GM21528 (cell line): ENCODE data around the gene ZSCAN31.
"Not testable (repeated sequence)": the region's sequence is repeated elsewhere in the genome, so short reads cannot be mapped to it uniquely, and the experiment has no call there.

Source experiments
- ATAC-seq: cut with Tn5 transposase; IDR thresholded peaks from one replicate; pipeline ENCODE4 v1.9.1; 2021; ENCODE audit warnings: mild to moderate bottlenecking, moderate library complexity; ENCODE audit not compliant: unreplicated experiment, low FRiP score

ZSCAN31 gene

DNA sequence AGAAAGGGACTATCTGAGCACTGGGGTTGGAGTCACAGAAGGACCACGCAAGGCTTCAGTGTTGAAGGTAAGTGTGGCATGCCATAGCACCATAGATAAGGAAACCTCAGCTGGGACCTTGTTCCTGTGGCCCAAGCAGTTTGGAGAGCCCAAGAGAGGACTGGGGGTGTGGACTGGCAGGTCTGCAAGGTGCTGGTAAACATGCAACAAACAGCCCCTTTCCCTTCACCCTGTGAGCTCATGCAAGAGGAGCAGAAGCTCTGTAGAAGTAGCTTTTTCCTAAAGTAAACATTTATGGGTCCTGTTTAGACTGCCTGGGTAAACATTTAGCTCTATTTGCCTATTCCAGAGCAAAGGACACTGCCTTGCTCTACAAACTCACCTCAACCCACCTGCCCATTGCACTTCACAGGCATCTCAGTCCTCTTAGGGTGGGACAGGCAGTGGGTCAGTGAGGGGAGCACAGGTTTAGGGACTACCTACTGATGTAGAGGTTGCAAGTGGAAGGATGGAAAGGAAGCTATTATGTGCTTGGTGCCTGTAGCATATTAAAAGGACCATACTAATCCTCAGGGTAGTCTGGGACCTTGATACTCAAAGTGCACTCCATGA lies 12.0 kb downstream of the ZSCAN31 start:
- no peak for ATAC-seq

DNA sequence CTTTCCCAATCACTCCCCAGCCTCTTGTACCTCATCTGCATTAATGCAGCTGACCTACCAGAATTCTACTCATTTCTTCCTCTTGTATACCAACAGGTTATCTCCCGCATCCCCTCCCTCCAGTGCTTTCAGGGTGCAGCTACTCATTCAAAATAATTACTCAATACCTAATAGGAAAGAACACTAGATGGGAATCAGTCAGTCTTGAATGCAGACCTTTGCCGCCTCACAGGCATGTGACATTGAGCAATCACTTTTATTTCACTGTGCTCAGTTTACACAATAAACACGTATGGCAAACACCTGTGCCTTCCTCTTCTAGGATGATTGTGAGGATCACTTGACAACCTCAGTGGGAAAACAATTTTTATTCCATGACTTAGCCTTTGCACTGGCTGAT lies 13.3 kb downstream of the ZSCAN31 start:
- no peak for ATAC-seq

DNA sequence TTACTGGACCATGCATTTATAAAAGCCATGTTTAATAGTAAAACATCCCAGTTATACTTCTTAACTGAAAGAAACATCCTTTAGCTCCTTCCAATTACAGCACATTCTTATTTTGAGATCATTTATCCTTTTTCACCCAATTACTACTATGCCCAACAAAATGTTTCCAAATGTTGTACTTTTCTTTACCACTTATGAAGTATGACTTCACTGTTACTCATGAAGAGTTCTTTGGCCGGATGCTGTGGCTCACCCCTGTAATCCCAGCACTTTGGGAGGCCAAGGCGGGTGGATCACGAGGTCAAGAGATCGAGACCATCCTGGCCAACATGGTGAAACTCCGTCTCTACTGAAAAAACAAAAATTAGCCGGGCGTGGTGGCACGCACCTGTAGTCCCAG lies 18.1 kb downstream of the ZSCAN31 start:
- not testable (repeated sequence) for ATAC-seq

DNA sequence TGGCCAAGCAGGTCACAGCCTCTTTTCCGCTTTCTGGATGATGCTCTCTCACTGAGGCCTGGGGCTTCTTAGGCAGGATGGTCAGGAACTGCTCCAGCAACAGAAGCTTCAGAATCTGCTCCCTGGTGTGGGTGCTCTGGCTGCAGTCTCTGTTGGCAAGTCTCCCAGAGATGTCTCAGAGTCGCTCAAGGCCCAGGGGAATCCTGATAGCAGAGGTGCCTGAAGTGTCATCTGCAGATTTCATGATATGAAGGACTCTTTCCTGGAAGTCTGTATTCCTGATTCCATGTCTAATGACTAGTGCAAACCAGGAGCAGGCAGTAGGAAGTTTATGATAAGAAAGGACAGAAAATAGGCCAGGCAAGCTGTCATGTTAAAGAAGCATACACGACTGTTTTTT lies 20.3 kb downstream of the ZSCAN31 start:
- ATAC-seq, result no peak

DNA sequence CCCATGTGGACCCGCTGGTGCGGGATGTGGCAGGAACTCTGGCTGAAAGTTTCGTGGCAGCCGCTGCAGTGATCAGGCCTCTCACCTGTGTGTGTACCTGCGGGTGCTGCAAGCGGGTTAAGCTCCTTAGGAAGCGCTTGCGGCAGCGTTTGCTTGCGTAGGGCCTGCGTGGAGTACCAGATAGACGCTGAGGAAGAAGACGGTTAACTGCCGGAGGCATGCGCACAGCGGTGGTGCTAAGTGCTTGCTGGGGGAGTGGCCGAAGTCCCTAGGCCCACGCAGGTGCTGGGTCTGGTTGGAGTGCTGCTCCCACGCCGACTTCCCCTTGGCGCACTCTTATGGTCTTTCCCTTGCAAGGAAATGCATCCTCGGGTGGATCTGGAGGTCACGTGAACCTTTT lies 23.0 kb downstream of the ZSCAN31 start:
- no peak for ATAC-seq

DNA sequence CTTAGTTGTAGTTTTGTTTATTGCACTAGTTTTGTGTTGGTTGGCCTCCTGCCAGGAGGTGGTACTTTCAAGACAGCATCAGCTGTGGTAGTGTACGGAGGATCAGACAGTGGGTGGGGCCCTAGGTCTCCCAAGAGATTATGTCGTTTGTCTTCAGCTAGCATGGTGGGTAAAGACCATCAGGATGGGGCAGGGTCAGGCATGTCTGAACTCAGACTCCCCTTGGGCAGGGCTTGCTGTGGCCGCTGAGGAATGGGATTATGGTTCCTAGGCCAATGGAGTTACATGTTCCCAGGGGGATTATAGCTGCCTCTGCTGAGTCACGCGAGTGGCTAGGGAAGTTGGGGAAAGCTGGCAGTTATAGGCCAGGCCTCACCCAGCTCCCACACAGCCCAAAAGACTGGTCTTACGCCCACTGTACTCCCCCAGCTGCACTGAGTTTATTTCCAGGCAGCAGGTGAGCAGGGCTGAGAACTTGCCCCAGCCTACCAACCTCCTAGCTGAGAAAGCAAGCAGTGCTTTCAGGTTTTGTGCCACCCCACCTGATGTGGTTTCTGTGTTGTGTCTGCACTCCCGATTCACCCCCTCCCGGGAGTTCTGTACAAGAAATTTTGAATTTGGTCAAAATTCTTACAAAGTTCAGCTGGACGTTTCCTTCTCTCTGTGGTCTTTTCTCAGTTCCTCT lies 24.7 kb downstream of the ZSCAN31 start:
- no peak for ATAC-seq

DNA sequence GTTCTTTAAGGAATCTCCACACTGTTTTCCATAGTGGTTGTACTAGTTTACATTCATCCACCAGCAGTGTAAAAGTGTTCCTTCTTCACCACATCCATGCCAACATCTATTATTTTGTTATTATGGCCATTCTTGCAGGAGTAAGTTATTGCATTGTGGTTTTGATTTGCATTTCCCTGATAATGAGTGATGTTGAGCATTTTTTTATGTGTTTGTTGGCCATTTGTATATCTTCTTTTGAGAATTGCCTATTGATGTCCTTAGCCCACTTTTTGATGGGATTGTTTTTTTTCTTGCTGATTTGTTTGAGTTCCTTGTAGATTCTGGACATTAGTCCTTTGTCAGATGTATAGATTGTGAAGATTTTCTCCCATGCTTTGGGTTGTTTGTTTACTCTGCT lies 29.6 kb downstream of the ZSCAN31 start:
- ATAC-seq, result not testable (repeated sequence)

DNA sequence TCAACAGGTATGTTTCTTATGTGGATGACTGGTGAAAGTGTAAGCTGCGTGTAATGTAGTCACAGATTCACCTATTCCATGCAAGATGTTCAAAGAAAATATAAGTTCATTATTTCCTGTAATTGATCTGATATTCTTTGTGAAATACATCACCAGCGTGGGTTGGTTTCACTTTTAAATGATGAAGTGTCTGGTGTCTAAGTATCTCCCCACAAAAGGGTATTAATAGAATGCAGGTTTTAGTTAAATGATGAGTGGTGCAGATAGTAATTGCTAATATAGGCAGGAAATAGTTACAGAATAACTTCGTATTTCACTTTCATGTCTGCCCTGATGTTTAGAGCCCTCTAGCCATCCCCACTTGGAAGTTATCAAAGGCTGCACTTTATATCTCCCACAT lies 32.4 kb downstream of the ZSCAN31 start:
- peak; percentile 81 for ATAC-seq

DNA sequence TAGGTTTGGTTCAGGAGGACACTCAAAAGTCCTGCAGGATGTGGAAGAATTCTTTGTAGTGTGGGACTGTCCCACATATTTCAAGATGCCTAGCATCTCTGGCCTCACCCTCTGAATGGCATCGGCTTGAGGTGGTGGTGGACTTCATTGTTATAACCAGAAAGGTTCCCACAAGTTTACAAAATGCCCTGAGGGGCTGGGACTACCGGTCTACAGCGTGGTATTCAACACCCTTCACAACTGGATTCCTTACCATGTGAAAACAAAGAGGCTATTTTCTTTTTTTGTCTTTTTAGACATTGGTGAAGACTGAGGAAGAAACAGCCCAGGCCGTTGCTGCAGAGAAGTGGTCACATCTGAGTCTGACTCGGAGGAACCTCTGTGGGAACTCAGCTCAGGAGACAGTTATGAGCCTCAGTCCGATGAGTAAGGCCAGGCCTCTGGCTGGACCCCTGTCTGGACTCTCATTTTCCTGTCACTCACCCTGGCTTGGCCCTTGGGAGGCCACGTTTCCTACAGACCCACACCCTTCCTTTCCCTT lies 39.4 kb downstream of the ZSCAN31 start:
- no peak for ATAC-seq

DNA sequence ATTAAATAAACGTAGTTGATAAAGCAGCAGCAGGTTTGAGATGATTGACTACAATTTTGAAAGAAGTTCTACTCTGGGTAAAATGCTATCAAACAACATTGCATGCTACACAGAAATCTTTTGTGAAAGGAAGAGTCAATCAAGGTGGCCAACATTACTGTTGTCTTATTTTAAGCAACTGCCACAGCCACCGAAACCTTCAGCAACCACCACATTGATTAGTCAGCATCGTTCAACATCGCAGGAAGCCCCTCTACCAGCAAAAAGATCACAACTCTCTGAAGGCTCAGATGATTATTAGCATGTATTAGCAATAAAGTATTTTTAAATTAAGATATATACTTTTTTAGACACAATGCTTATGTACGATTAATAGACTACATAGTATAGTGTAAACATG lies 40.6 kb downstream of the ZSCAN31 start:
- ATAC-seq, result no peak

DNA sequence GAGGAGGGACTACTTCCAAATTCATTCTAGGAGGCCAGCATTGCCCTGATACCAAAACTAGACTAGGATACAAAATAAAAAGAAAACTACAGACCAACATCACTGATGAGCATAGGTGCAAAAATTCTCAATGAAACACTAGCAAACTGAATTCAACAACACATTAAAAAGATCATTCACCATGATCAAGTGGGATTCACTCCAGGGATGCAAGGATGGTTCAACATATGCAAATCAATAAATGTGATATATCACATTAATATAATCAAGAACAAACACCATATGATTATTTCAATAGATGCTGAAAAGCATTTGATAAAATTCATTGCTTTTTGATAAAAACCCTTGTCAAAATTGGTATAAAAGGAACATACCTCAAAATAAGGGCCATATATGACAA lies 44.4 kb downstream of the ZSCAN31 start:
- no peak for ATAC-seq

DNA sequence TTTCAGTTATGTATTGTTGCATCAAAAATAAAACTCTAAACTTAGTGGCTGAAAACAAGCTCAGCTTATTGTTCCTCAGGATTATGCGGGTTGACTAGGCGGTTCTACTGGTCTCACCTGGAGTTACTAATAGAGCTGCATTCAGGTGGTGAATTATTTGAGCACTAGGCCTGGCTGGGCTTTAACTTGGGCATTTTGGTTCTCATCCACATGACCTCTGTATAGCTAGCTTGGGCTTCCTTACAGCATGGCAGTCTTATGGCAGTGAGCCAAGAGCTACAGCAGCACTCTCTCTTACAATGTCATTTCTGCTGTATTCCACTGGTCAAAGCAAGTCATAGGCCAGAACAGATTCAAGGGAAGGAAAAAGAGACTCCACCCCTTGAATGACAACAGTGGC lies 53.0 kb downstream of the ZSCAN31 start:
- ATAC-seq, result no peak

DNA sequence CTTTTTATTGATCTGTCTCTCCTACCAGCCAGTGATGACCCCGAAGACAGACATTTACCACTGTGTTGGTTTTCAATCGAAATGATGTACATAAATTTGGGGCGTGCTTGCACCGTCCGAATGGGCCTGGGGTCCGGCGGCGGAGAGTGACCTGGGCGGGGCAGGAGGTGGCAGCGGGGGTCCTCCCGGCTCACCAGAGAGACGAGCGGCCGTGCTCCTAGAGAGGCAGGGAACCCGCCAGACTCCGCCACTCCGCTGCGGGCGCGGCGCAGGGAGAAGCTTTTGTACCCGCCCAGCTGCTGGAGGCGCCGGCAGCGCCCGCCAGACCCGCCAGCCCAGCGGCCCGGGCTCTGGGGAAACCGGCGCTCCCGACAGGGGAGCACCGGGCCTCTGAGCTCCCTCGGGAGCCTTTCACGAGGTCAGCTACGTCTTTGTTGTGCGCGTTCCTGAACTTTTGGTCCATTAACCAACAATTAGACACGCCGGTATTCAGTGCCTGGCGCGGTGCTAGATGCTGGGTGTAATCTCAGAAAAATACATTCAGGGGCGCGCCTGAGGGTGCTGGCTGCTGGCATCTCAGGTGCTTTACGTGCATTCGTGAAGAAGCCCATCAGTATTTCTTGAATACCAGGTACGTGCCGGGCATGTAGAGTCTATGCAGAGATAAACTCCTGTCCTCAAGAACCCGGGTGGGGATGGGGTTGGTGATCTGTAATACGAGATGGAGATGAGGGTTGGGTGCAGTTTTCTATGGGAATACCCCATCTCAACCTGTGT lies 54.5 kb downstream of the ZSCAN31 start, which contains the start of gene PGBD1:
Gene PGBD1 (plus strand): TSS at position 285 of the 777 bp plus-strand sequence. CDS start 2,242 bp downstream, outside the sequence.
- peak; percentile 75 for ATAC-seq

DNA sequence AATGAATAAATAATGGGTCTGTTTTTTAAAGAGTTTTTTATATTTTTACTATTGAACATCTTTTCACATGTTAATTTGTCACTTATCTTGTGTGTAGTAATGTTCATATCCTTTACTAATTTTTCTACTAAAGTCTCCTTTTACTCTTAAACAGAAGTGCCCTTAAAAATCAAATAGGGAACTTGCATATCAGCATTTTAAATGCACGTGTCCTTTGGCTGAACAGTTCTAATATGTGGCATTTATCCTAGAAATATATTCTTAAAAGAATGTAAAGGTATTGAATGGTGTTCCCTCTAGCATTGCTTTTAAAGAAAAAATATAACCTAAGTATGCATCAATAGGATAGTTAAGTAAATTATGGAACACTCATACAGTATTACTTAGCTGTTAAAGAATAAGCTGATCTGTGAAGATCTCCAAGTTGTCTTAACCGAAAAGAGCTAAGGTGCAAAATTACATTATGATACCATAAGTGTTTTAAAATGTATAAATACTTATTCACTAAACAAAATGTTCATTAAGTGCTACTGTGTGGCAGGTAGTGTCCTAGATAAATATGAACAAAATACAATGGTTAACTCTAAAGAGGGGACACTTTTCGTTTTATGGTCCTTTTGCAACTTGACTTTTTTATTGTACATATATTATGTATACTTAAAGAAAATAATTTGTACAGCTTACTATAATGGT lies 55.2 kb downstream of the ZSCAN31 start:
- ATAC-seq, result no peak

DNA sequence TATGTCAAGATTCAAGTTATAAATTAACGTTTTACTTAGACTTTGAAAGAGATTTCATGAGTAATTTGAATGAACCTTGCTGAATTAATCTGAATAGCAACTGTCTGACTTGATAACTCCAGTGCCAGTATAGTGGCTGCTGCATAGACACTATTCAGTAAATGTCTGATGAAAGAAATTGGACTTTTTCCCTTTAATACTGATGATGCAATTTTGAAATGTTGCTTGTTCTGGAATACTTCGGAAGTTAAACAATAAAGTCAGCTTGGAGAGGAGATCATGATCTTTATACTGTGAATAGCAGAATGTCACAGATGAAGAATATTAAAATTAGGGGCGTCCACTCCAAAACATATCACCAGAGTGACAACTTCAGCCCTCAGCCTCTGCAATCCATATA lies 58.2 kb downstream of the ZSCAN31 start:
- ATAC-seq, result no peak

DNA sequence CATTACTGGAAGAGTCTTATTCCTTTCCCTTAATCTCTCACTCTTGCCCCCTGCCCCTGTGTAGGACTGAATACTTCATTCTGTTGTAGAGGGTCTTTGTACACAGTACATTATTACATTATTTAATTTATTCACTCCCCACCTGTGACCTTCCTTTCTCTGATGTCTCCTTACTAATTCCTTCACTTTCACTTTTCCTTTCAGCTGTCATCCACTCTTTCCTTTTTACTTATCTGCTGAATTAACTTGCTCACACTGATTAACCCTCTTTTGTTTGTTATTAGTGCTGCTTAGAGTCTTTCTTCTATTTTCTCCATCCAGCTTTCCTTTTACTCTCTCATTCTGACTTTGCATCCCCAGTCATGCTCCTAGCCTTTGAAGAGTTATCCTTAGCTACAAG lies 61.1 kb downstream of the ZSCAN31 start:
- no peak for ATAC-seq
